ENCODE measurements around the gene BRPF3. TPM values are rescaled to one million over a fixed set of nuclear protein-coding genes. Genes with fewer than 3 reads are reported as not detected.

The BRPF3 gene
- total and polyA plus RNA-seq, 4 donors: 8.4 to 32.9 (median 18.8) TPM

DNA sequence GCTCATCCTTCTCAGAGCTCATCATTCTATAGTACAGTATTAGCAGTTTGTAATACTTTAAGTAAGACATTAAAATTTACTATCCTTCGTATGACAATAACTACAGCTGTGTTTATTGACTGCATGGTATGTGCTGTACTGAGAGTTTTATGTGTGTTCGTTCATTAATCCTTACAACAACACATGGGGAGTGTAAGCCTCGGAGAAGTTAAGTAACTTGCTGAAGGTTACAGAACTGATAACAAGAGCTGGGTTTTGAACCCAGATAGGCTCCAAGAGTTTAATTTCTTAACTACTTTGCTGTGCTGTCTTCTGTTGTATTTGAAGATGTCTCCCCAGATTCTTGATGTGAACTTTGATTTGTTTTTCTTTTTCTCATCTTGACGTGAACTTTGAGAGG lies 23.7 kb downstream of the BRPF3 start:
- no peaks in the 10 kb centered on the region for H3K9me3 ChIP-seq (ENCODE audit: control insufficient read depth, low read length)
- DNase-seq (no peak), ATAC-seq (ENCODE audit: low FRiP score) (no peak)
- WGBS, 2 donors: 79 to 85% methylated on average over 4 of the region's 4 CpGs
- intact Hi-C loops (cut with DNase I): no loop called here
- H3K27ac ChIP-seq (ENCODE audit: low read depth in 1 of 2, low read length in 2 of 2): no peak overlapping the region
- H3K4me1 ChIP-seq (ENCODE audit: control insufficient read depth in 1 of 2, insufficient read depth in 2 of 2, low read length in 2 of 2): no peaks in the 10 kb centered on the region
- no peak overlapping the region for H3K4me3 ChIP-seq (ENCODE audit: low read length in 2 of 2)
- peaks cover 6 to 7% of the 10 kb centered on the region in 2 donors for H3K36me3 ChIP-seq (ENCODE audit: control insufficient read depth in 1 of 2, insufficient read depth in 2 of 2, low read length in 1 of 2)
- no peaks in the 10 kb centered on the region for H3K27me3 ChIP-seq (ENCODE audit: control insufficient read depth in 1 of 2, insufficient read depth in 2 of 2, low read length in 1 of 2)

DNA sequence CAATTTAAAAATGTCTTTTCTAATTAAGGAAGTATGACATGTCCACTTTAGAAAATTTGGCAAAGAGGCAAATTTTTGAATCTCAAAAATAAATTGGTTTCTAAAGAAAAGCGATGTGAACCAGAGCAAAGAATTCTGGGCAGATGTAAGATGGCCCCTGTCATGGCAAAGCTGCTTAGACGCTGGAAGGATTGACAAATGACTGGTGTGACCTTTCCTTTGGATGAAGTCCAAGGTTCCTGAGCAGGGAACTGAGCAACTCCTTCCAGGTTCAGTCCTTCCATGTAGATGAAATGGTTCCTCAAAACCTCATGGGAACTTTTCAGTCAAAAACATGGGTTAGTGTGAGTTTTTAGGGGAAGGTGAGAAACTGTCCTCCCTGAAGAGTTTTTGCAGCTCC lies 25.1 kb downstream of the BRPF3 start:
- Histone ChIP-seq H3K4me3 (ENCODE audit: low read length in 2 of 2) (no peak overlapping the region), H3K36me3 (ENCODE audit: control insufficient read depth in 1 of 2, insufficient read depth in 2 of 2, low read length in 1 of 2) (peaks cover 3 to 8% of the 10 kb centered on the region in 2 donors), H3K27me3 (ENCODE audit: control insufficient read depth in 1 of 2, insufficient read depth in 2 of 2, low read length in 1 of 2) (no peaks in the 10 kb centered on the region), H3K27ac (ENCODE audit: low read depth in 1 of 2, low read length in 2 of 2) (no peak overlapping the region), H3K4me1 (ENCODE audit: control insufficient read depth in 1 of 2, insufficient read depth in 2 of 2, low read length in 2 of 2) (no peaks in the 10 kb centered on the region), H3K9me3 (ENCODE audit: control insufficient read depth, low read length) (no peaks in the 10 kb centered on the region)
- intact Hi-C loops (cut with DNase I): no loop called here
- DNase-seq (no peak), ATAC-seq (ENCODE audit: low FRiP score) (no peak)
- WGBS, 2 donors: 19 to 25% methylated on average over 2 of the region's 2 CpGs

DNA sequence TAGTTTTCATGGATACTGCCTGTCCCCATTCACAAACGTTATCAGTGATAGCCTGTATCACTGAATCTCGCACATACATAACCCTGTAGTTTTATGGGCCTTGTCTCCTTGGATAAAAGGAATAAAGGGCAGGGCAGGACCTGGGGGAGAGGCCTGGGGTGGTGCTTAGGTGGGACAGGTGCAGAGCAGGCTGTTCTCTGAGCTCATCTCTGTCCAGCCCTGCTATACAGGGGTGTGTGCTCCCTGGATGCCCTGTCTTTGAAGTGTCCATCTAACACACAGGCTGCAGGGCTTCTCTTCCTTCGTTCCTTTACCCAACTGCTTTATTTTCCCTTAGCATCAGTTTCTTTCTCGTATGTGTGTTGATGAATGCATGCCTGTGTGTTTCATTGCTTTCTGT lies 26.4 kb downstream of the BRPF3 start:
- Histone ChIP-seq H3K4me3 (ENCODE audit: low read length in 2 of 2) (no peak overlapping the region), H3K4me1 (ENCODE audit: control insufficient read depth in 1 of 2, insufficient read depth in 2 of 2, low read length in 2 of 2) (no peaks in the 10 kb centered on the region), H3K9me3 (ENCODE audit: control insufficient read depth, low read length) (no peaks in the 10 kb centered on the region), H3K27me3 (ENCODE audit: control insufficient read depth in 1 of 2, insufficient read depth in 2 of 2, low read length in 1 of 2) (no peaks in the 10 kb centered on the region), H3K36me3 (ENCODE audit: control insufficient read depth in 1 of 2, insufficient read depth in 2 of 2, low read length in 1 of 2) (peaks cover 3 to 9% of the 10 kb centered on the region in 2 donors), H3K27ac (ENCODE audit: low read depth in 1 of 2, low read length in 2 of 2) (no peak overlapping the region)
- intact Hi-C loops (cut with DNase I): no loop called here
- DNase-seq: no peak
- WGBS, 2 donors: 76 to 80% methylated on average over 4 of the region's 4 CpGs
- ATAC-seq (ENCODE audit: low FRiP score): no peak

- no peak for ATAC-seq (ENCODE audit: low FRiP score)
- WGBS, 2 donors: 95 to 100% methylated on average over 1 of the region's 1 CpG
- intact Hi-C loops (cut with DNase I): no loop called here
These were observed 27.2 kb downstream of the BRPF3 start for GRCh38 chr6:36223706-36224105.

GRCh38 chr6:36224918-36225461 lies 28.4 kb downstream of the BRPF3 start:
- H3K9me3 ChIP-seq (ENCODE audit: control insufficient read depth, low read length): no peaks in the 10 kb centered on the region
- H3K4me3 ChIP-seq (ENCODE audit: low read length in 2 of 2): no peak overlapping the region
- H3K4me1 ChIP-seq (ENCODE audit: control insufficient read depth in 1 of 2, insufficient read depth in 2 of 2, low read length in 2 of 2): no peaks in the 10 kb centered on the region
- intact Hi-C loops (cut with DNase I): no loop called here
- no peaks in the 10 kb centered on the region for H3K27me3 ChIP-seq (ENCODE audit: control insufficient read depth in 1 of 2, insufficient read depth in 2 of 2, low read length in 1 of 2)
- peaks cover 0 to 3% of the 10 kb centered on the region in 2 donors for H3K36me3 ChIP-seq (ENCODE audit: control insufficient read depth in 1 of 2, insufficient read depth in 2 of 2, low read length in 1 of 2)
- no peak for DNase-seq
- no peak overlapping the region for H3K27ac ChIP-seq (ENCODE audit: low read depth in 1 of 2, low read length in 2 of 2)
- ATAC-seq (ENCODE audit: low FRiP score): no peak
- WGBS, 2 donors: 77 to 90% methylated on average over 5 of the region's 5 CpGs

More at GRCh38 chr6:36223706-36224105, 27.2 kb downstream of the BRPF3 start:
- no peak for DNase-seq
- no peaks in the 10 kb centered on the region for H3K4me1 ChIP-seq (ENCODE audit: control insufficient read depth in 1 of 2, insufficient read depth in 2 of 2, low read length in 2 of 2)
- no peaks in the 10 kb centered on the region for H3K27me3 ChIP-seq (ENCODE audit: control insufficient read depth in 1 of 2, insufficient read depth in 2 of 2, low read length in 1 of 2)
- no peak overlapping the region for H3K4me3 ChIP-seq (ENCODE audit: low read length in 2 of 2)
- H3K36me3 ChIP-seq (ENCODE audit: control insufficient read depth in 1 of 2, insufficient read depth in 2 of 2, low read length in 1 of 2): peaks cover 3 to 6% of the 10 kb centered on the region in 2 donors
- H3K27ac ChIP-seq (ENCODE audit: low read depth in 1 of 2, low read length in 2 of 2): no peak overlapping the region
- no peaks in the 10 kb centered on the region for H3K9me3 ChIP-seq (ENCODE audit: control insufficient read depth, low read length)

- Histone ChIP-seq H3K9me3 (ENCODE audit: control insufficient read depth, low read length) (no peaks in the 10 kb centered on the region), H3K4me1 (ENCODE audit: control insufficient read depth in 1 of 2, insufficient read depth in 2 of 2, low read length in 2 of 2) (no peaks in the 10 kb centered on the region), H3K4me3 (ENCODE audit: low read length in 2 of 2) (no peak overlapping the region), H3K36me3 (ENCODE audit: control insufficient read depth in 1 of 2, insufficient read depth in 2 of 2, low read length in 1 of 2) (peaks cover 7 to 8% of the 10 kb centered on the region in 2 donors), H3K27ac (ENCODE audit: low read depth in 1 of 2, low read length in 2 of 2) (no peak overlapping the region), H3K27me3 (ENCODE audit: control insufficient read depth in 1 of 2, insufficient read depth in 2 of 2, low read length in 1 of 2) (no peaks in the 10 kb centered on the region)
- ATAC-seq (ENCODE audit: low FRiP score) (no peak), DNase-seq (no peak)
- intact Hi-C loops (cut with DNase I): no loop called here
- 86 to 92% methylated on average over 4 of the region's 4 CpGs for WGBS, 2 donors
These were observed 30.0 kb downstream of the BRPF3 start for GRCh38 chr6:36226438-36227047.

GRCh38 chr6:36227379-36228228 lies 31.1 kb downstream of the BRPF3 start:
- Histone ChIP-seq H3K27me3 (ENCODE audit: control insufficient read depth in 1 of 2, insufficient read depth in 2 of 2, low read length in 1 of 2) (no peaks in the 10 kb centered on the region), H3K36me3 (ENCODE audit: control insufficient read depth in 1 of 2, insufficient read depth in 2 of 2, low read length in 1 of 2) (peaks cover 7 to 8% of the 10 kb centered on the region in 2 donors), H3K4me3 (ENCODE audit: low read length in 2 of 2) (no peak overlapping the region), H3K27ac (ENCODE audit: low read depth in 1 of 2, low read length in 2 of 2) (no peak overlapping the region), H3K4me1 (ENCODE audit: control insufficient read depth in 1 of 2, insufficient read depth in 2 of 2, low read length in 2 of 2) (no peaks in the 10 kb centered on the region), H3K9me3 (ENCODE audit: control insufficient read depth, low read length) (no peaks in the 10 kb centered on the region)
- intact Hi-C loops (cut with DNase I): no loop called here
- WGBS, 2 donors: 78 to 95% methylated on average over 1 of the region's 1 CpG
- DNase-seq (no peak), ATAC-seq (ENCODE audit: low FRiP score) (no peak)

- Histone ChIP-seq H3K4me1 (ENCODE audit: control insufficient read depth in 1 of 2, insufficient read depth in 2 of 2, low read length in 2 of 2) (no peaks in the 10 kb centered on the region), H3K9me3 (ENCODE audit: control insufficient read depth, low read length) (no peaks in the 10 kb centered on the region), H3K27me3 (ENCODE audit: control insufficient read depth in 1 of 2, insufficient read depth in 2 of 2, low read length in 1 of 2) (no peaks in the 10 kb centered on the region), H3K27ac (ENCODE audit: low read depth in 1 of 2, low read length in 2 of 2) (no peak overlapping the region), H3K4me3 (ENCODE audit: low read length in 2 of 2) (no peak overlapping the region), H3K36me3 (ENCODE audit: control insufficient read depth in 1 of 2, insufficient read depth in 2 of 2, low read length in 1 of 2) (peaks cover 8 to 11% of the 10 kb centered on the region in 2 donors)
- ATAC-seq (ENCODE audit: low FRiP score) (no peak), DNase-seq (no peak)
- WGBS, 2 donors: 88 to 91% methylated on average over 5 of the region's 5 CpGs
- intact Hi-C loops (cut with DNase I): no loop called here
These were observed 32.7 kb downstream of the BRPF3 start for GRCh38 chr6:36229223-36229622.

Data from aorta (tissue), 5 donors.